HCT116 (cell line): ENCODE results near the gene PPP1R13L.

Source experiments
- CTCF ChIP-seq, 3 experiments: fragments of 200-600 bp in 1 of 3; sonication (generic) in 1 of 3; IDR thresholded peaks in 2 of 3; conservative IDR thresholded peaks in 1 of 3; 2 replicates each; pipeline ENCODE4 v1.5.1; 2012 to 2017; ENCODE audit warnings: low read depth in 2 of 3, low read length in 2 of 3, antibody characterized with exemption in 1 of 3, borderline replicate concordance in 1 of 3, control low read depth in 1 of 3, mild to moderate bottlenecking in 1 of 3, mixed read lengths in 1 of 3, mixed run types in 1 of 3, moderate library complexity in 1 of 3; ENCODE audit not compliant: insufficient read depth in 1 of 3
- EZH2 ChIP-seq: fragments of 200-600 bp; sonication (generic); IDR thresholded peaks from 2 replicates; pipeline ENCODE4 v1.6.1; 2017; ENCODE audit warnings: antibody characterized with exemption, mixed run types
- TF ChIP-seq, protein P1 (sequence below): IDR thresholded peaks from 2 replicates; pipeline ENCODE4 v1.6.1; 2012

- TF ChIP-seq CTCF (IDR thresholded peaks at IDR 0.05 in 2 of 3, conservative IDR thresholded peaks at IDR 0.05 in 1 of 3; ENCODE audit: borderline replicate concordance in 1 of 3, insufficient read depth in 1 of 3, low read depth in 2 of 3, low read length in 2 of 3) (no peak), EZH2 (no peak)
- TF ChIP-seq, protein P1, sequence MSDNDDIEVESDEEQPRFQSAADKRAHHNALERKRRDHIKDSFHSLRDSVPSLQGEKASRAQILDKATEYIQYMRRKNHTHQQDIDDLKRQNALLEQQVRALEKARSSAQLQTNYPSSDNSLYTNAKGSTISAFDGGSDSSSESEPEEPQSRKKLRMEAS, result peak; percentile 49; the same call in 1 of the 2 replicates
Observed at GRCh38 chr19:45404557-45405434, at the start of gene PPP1R13L.
